Measurements from ENCODE around the gene TBL1X.

GRCh38 chrX:9611436-9612145 is 146.7 kb downstream of the TBL1X start:
- TF ChIP-seq CTCF (IDR thresholded peaks at IDR 0.05) (no peak), REST (IDR thresholded peaks at IDR 0.05; ENCODE audit: insufficient read depth in 1 of 2, low read depth in 2 of 2, low read length in 1 of 2) (no peak), POLR2AphosphoS5 (IDR thresholded peaks at IDR 0.05; ENCODE audit: low read depth, low read length) (no peak), SIN3A (IDR thresholded peaks at IDR 0.05; ENCODE audit: borderline replicate concordance, insufficient read depth, low read depth, low read length) (no peak), TCF7L2 (IDR thresholded peaks at IDR 0.05; ENCODE audit: low read depth, low read length) (no peak)
